ENCODE data around the gene TMBIM1.

TMBIM1 gene

GRCh38 chr2:218271487-218271797, 20.9 kb downstream of the TMBIM1 start:
- DNase-seq, result no peak

GRCh38 chr2:218270721-218271486, 21.4 kb downstream of the TMBIM1 start:
- no peak for DNase-seq

- DNase-seq, result peak; percentile 97
Measured at GRCh38 chr2:218269900-218270720, 22.2 kb downstream of the TMBIM1 start, which contains the start of the genes AAMP and PNKD. AAMP (minus strand) TSS chr2:218270137; CDS start chr2:218270086, 51 bp downstream. PNKD (plus strand) TSS chr2:218270519; CDS start chr2:218270536, 17 bp downstream.

- no peak for DNase-seq
Measured at GRCh38 chr2:218267259-218267658, 25.0 kb downstream of the TMBIM1 start.

- DNase-seq, result no peak
Measured at GRCh38 chr2:218266316-218266979, 25.9 kb downstream of the TMBIM1 start.

GRCh38 chr2:218265626-218266025, 26.7 kb downstream of the TMBIM1 start:
- no peak for DNase-seq

- no peak for DNase-seq
Measured at GRCh38 chr2:218264773-218265561, 27.3 kb downstream of the TMBIM1 start.

GRCh38 chr2:218263817-218264641, 28.3 kb downstream of the TMBIM1 start:
- no peak for DNase-seq

GRCh38 chr2:218262631-218263586, 29.4 kb downstream of the TMBIM1 start:
- DNase-seq, result no peak

- DNase-seq, result no peak
Measured at GRCh38 chr2:218262237-218262600, 30.1 kb downstream of the TMBIM1 start.

GRCh38 chr2:218261423-218262236, 30.7 kb downstream of the TMBIM1 start:
- DNase-seq, result no peak

GRCh38 chr2:218260742-218261422, 31.4 kb downstream of the TMBIM1 start, which contains the start of gene GPBAR1:
GPBAR1 (plus strand) TSS chr2:218261015; CDS start chr2:218262725, 1,710 bp downstream.
- no peak for DNase-seq

- DNase-seq, result no peak
Measured at GRCh38 chr2:218260166-218260565, 32.1 kb downstream of the TMBIM1 start.

- DNase-seq, result no peak
Measured at GRCh38 chr2:218259099-218259961, 33.0 kb downstream of the TMBIM1 start.

- DNase-seq, result no peak
Measured at GRCh38 chr2:218257390-218257981, 34.8 kb downstream of the TMBIM1 start.

GRCh38 chr2:218256612-218257350, 35.5 kb downstream of the TMBIM1 start:
- no peak for DNase-seq

GRCh38 chr2:218255446-218255845, 36.9 kb downstream of the TMBIM1 start:
- no peak for DNase-seq
